NOMO-1 treated with DMSO at 0.1 percent for 48 hours (cell line): ENCODE measurements around the gene CEACAM3.

Experiments used
- DNase-seq: peaks from one replicate; lab custom pipeline; 2025; ENCODE audit not compliant: unreplicated experiment; lab: John Stamatoyannopoulos, UW

CEACAM3 gene

DNA sequence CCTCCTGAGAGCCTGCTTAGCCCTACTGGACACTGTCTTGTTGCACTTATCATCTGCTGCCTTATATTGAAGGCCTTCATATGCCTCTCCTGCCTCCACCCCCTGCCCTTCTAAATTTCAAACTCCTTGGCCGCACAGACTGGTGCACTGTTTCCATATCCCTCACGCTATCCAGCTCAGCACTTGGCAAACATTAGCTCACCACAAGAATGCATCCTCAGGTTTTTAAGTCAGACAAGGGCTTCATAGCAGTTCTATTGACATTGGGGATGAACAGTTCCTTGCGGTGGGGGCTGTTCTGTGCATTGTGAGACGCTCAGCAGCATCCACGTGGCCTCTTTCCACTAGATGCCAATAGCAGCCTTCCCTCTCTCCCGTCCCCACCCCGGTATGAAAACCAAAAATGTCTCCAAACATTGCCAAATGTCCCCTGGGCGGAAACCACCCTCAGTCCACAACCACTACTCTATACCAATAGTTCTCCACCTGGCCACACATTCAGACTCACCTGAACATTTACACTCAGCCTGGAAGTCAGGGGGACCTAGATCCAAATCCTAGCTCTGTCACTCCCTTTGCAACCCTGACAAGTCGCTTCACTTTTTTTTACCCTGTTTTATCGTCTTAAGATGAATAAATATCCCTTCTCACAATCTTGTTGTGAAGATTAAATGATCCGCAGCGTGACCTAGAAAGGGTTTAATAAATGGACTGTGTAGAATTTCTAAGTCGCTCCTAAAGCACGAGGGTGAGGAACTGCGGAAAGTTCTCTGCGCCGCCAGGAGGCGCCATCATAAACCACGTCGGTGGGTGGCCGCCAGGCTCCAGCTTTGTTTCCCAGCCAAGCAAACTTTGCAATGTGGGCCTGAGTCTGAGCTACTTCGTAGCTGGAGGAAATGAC, 3.6 kb upstream of the CEACAM3 start:
- DNase-seq, result peak; percentile 53

GRCh38 chr19:41793414-41793727, 3.0 kb upstream of the CEACAM3 start:
- DNase-seq, result no peak

DNA sequence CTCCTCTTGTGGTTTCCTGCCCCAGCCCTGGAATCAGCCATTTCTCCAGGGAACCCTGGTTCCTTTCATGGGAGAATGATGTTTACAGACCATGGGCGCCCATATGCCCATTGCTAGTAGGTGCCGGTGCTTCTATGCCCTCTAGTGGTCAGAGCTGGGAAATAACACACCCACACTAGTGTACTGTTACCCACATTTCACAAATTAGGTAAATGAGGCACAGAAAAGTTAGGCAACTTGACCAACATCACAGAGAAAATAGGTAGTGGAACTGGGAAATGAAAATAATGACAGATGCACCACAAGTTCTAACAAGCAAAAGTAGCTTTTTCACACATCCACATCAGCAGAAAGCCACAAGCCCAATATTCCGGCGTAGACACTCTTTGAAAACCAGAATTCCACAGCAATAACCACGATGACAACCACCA, 1.3 kb upstream of the CEACAM3 start:
- peak; percentile 87 for DNase-seq

GRCh38 chr19:41796901-41797300, 514 bp downstream of the CEACAM3 start:
- peak; percentile 54 for DNase-seq

GRCh38 chr19:41799444-41800000, 3.1 kb downstream of the CEACAM3 start:
- no peak for DNase-seq

GRCh38 chr19:41801031-41801430, 4.6 kb downstream of the CEACAM3 start:
- DNase-seq, result no peak

DNA sequence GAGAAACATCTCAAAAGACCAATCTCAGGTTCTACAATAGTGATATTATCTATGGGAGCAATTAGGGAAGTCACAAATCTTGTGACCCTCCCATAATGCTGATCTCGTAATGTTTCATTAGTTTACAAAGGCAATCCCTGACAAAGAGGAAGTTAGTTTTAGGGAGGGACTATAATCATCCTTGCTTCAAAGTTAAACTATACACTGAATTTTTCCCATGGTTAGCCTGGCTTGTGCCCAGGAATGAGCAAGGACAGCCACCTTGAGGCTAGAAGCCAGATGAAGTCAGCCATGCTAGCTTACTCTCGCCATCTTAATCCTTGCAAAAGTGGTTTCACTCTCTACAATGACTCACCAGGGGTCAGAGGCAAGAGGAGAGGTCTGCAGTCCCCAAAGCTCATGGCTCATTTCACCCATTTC, 5.4 kb downstream of the CEACAM3 start:
- DNase-seq, result peak; percentile 92

GRCh38 chr19:41802770-41803169, 6.4 kb downstream of the CEACAM3 start:
- no peak for DNase-seq

GRCh38 chr19:41804336-41804735, 7.9 kb downstream of the CEACAM3 start:
- DNase-seq, result peak; percentile 15

DNA sequence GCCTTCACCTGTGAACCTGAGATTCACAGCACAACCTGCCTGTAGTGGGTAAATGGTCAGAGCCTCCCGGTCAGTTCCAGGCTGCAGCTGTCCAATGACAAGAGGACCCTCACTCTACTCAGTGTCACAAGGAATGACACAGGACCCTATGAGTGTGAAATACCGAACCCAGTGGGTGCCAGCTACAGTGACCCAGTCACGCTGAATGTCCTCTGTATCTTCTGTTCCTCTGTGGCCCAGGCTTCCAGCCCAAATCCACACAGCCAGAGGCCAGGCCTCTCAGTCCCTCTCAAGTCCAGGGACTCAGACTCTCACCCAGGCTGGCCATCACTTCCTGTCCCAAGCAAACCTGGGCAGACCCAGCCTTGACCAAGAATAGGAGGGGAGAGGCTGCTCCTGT, 10.8 kb downstream of the CEACAM3 start:
- DNase-seq, result no peak

DNA sequence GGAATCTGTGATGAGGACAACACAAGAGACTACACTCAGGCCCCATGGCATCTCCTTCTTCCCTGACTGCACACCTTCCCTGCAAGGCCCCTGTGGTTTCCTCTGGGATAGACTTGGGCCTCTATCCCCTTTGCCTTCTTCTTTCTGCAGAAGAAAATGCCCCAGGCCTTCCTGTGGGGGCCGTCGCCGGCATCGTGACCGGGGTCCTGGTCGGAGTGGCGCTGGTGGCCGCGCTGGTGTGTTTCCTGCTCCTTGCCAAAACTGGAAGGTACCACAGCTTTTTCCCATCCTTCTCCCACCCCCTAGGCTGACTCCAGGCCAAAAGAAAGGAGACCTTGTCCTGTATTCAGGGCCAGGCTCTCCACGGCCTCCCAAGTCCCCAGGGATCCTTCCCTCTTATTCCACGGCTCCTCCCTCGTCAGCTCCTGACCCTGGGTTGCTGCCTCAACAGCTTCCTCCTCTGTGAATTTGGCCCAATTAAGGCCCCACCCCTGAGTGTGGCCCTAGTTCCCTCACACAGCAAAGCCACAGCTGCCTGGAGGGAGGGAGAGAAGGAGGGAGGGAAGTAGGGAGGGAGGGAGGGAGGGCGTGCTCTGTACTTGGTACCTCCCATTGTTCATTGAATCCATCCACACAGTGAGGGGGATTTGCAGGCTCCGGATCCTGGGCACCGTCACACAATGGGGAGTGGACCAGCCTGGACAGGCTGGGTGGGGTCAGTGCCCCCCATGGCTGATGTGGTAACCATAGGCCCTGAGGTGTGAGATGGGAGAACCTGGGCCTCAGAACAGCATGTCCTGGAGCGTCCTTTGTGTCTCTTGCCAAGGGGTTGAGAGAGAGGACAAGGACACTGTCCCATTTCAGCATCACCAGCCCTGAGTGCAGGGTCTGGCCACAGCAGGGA, 12.5 kb downstream of the CEACAM3 start:
- peak; percentile 68 for DNase-seq

GRCh38 chr19:41810301-41810700, 13.9 kb downstream of the CEACAM3 start:
- DNase-seq, result no peak

- DNase-seq, result peak; percentile 85
Measured at GRCh38 chr19:41811036-41811435, 14.6 kb downstream of the CEACAM3 start.

GRCh38 chr19:41811981-41812380, 15.6 kb downstream of the CEACAM3 start:
- DNase-seq, result no peak

DNA sequence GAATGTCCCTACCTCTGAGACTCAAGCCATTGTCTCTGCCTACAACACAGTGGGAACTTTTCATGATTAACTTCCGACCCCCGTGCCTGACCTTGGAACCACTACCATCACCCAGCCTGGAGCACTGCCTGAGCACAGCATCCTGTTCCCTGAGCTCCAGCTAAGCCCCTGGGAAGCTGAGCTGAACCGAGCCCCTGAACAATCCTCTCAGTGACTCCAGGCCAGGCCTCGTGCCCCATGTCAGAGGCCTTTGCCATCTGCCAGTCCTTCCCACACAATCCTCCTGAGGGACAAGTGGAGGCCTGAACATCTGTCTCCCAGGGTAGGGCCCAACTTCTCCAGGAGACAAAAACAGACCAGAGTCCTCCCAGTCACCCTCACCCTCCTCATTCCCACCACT, 17.5 kb downstream of the CEACAM3 start:
- no peak for DNase-seq

- DNase-seq, result no peak
Measured at GRCh38 chr19:41815301-41815700, 18.9 kb downstream of the CEACAM3 start.

DNA sequence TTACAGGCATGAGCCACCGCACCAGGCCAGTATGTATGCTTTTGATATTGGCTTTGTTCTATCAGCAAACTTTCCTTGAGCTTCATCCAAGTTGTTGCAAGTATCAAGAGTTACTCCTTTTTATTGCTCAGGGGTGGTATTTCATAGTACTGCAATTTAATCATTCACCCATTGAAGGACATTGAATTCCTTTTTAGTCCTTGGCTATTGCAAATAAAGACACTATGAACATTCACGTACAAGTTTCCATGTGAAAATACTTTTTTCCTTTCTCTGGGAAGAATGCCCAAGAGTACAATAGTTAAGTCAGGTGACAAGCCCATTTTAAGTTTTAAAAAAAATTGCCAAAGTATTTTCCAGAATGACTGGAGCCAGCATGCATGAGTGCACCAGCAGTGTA, 20.4 kb downstream of the CEACAM3 start:
- DNase-seq, result no peak

DNA sequence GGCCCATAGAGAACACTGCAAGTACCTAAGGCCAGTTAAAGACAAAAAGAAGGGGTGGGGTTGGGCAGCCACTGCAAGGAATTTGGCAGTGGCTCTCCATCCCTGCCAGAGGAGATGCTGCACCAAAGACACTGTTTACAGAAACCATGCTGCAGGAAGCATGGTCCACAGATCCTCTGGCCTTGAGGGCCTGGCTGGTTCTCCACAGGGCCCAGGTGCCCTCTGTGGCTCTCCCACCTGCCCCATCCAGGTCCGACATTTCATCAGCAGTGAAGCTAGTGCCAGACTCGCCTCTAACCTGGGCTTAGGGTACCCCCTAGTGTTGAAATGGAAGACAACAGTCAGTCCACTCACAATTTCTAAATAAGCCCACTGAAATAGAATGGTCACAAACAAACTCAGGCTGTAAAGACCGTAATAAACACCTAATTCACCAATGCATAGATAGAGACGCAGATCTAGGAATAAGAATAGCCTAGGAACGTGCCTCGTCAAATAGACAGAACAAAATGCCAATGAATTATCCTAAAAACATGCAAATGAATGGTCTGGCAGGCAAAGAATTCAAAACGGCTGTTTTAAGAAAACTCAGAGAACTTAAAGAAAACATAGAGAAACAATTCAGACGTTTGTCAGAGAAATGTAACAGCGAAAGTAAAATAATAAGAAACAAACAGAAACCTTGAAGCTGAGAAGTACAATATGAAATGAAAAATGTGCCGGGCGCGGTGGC, 24.8 kb downstream of the CEACAM3 start:
- DNase-seq, result peak; percentile 74

GRCh38 chr19:41837981-41838708, 41.8 kb downstream of the CEACAM3 start:
- DNase-seq, result no peak

DNA sequence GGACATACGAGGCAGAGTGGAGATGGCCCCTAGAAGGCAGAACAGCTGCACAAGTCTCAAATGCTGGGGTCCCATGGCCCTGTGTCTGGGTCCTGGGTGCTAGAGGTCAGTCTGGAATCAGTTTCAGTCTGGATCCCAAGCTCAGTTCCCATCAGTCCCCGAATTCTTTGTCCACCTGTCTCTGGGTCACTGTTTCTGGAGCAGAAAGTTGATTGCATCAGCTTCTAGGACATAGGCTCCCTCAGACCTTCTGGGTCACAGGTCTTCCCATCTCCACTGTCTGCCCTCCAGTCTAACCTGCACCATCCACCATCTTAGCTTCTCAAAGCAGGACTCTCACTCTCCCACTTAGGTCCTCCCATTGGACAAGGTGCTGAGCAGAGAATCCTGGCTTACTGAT, 42.8 kb downstream of the CEACAM3 start:
- DNase-seq, result no peak
